GM18526 (cell line): ENCODE data around the gene PLVAP.

Experiments used
- POLR2A ChIP-seq: IDR thresholded peaks from 3 replicates; pipeline ENCODE4 v1.6.1; 2011; ENCODE audit not compliant: insufficient read length; ENCODE audit errors: extremely low read depth

PLVAP gene

DNA sequence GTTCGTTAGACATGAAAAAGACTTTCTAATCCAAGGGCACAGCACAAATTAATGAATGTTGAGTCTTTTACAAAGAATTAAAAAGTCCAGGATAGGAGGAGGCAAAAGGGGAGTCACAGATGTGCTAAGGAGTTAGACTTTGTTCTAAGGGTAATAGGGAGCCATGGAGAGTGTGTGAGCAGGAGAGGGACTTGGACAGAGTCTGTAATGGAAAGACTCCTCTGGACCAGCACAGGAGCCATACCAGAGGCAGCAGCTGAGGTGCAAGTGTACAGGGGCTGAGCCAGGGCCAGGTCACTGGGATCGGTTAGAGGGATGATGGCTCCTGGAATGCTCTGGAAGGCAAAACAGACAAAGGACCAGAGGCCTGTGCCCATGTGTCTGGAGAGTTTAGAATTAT, 29.3 kb downstream of the PLVAP start:
- TF ChIP-seq POLR2A = no peak

DNA sequence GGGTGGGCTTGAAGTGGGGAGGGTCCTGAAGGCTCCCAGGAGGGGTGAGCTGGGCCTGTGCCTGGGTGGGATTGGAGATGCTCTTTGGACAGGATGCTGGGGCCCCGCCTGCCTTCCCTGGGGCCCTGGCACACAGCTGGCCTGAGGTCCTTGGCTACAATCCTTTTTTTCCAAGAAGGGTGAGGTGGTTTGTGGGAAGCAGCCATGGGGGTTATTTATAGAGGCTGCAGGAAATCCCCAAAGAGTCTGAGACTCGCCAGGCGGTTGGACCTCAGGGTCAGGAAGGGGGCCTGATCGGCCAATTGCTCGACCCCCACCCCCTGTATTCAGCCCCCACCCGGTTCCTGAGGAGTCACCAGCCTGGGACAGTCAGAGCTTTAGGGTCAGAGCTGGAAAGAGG, 29.8 kb downstream of the PLVAP start:
- no peak for TF ChIP-seq POLR2A

GRCh38 chr19:17346109-17346671, 31.0 kb downstream of the PLVAP start:
- no peak for TF ChIP-seq POLR2A

DNA sequence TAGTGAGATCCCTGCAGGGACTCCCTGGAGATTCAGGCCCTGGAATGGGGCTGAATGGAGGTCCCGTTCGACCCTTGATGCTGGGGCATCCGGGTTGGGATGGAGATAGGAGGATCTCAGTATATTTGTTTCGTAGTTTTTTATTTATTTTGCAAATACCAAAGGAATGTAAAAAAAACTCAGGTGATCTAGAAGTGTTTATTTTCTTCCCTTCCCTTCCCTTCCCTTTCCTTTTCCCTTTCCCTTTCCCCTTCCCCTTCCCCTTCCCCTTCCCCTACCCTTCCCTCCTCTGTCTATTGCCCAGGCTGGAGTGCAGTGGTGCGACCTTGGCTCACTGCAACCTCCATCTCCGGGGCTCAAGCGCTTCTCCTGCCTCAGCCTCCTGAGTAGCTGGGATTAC, 35.3 kb downstream of the PLVAP start:
- no peak for TF ChIP-seq POLR2A

- no peak for TF ChIP-seq POLR2A
Observed at GRCh38 chr19:17341386-17341785, 35.8 kb downstream of the PLVAP start.

DNA sequence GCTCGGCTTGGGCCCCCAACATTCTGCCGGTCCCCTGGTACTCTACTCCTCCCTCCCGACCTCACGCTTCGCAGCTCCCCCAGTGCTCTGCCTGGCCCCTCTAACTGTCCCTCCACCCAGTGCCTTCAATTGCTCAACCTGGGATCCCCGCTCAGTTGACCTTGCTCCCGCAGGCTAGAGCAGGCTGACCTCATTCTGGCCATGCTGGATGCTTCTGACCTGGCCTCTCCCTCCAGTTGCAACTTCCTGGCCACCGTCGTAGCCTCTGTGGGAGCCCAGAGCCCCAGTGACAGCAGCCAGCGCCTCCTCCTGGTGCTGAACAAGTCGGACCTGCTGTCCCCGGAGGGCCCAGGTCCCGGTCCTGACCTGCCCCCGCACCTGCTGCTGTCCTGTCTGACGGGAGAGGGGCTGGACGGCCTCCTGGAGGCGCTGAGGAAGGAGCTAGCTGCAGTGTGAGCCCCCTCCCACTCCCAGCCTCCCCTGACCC, 36.2 kb downstream of the PLVAP start:
- TF ChIP-seq POLR2A = no peak

DNA sequence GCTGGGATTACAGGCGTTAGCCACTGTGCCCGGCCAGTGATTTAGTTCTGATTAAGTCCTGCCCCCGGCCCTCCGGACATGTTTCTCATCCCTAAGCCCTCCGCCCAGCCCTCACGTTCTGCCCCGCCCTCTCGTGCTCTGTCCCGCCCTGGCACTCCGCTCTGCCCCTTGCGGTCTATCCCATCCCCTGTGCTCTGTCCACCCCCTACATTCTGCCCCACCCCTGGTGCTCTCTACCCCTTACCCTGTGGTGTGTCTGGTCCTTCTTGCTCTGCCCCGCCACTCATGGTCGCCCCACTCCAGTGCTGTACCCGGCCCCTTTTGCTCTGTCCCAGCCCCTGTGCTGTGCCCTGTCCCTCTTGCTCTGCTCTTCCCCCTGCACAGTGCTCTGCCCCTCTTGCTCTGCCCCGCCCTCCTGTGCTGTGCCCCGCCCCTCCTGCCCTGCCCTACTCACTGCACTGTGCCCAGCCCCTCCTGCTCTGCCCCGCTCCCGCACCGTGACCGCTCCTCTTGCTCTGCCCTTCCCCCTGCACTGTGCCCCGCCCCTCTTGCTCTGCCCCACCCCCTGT, 36.8 kb downstream of the PLVAP start:
- no peak for TF ChIP-seq POLR2A

DNA sequence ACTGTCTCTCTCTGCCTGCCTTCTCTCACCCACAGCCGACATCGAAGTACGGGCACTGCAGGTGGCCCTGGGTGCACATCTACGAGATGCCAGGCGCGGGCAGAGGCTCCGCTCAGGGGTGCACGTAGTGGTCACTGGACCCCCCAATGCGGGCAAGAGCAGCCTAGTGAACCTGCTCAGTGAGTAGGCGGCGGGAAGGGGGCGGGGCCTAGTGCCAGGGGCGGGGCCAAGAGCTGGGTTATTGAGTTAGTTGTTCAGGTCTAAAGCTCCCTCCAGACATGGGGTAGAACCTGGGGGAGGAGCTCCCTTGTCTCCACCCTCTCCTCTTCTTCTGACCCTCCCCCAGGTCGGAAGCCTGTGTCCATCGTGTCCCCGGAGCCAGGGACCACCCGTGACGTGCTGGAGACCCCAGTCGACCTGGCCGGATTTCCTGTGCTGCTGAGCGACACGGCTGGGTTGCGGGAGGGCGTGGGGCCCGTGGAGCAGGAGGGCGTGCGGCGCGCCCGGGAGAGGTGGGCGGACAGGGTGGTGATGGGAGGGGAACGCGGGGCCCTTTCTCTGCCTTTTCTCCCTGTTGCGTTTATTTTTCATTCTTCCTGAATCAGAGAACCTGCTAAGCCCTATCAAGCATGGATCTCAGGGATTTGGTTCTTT, 37.9 kb downstream of the PLVAP start:
- TF ChIP-seq POLR2A = no peak

DNA sequence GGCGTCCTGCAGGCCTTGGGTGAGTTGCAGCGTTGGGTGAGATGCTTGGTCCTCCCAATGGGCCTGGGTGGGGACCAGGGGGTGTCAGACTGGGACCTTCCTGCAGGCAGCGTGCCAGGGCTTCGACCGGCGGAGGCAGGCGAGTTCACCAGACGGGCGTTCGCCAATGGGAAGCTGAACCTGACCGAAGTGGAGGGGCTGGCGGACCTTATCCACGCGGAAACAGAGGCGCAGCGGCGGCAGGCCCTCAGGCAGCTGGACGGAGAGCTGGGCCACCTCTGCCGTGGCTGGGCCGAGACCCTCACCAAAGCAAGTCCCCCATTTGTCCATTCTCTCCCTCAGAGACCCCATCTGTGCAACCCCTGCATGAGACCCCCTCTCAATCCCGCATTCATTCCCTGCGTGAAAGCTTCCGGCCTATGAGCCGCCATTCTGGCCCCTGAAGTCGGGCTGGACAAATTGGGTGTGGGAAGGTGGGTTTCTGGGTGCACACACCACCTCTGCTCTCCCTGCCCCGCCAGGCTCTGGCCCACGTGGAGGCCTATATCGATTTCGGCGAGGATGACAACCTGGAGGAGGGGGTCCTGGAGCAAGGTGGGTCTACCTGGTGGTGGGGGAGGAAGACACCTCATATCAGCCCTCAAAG, 38.6 kb downstream of the PLVAP start:
- TF ChIP-seq POLR2A = no peak

DNA sequence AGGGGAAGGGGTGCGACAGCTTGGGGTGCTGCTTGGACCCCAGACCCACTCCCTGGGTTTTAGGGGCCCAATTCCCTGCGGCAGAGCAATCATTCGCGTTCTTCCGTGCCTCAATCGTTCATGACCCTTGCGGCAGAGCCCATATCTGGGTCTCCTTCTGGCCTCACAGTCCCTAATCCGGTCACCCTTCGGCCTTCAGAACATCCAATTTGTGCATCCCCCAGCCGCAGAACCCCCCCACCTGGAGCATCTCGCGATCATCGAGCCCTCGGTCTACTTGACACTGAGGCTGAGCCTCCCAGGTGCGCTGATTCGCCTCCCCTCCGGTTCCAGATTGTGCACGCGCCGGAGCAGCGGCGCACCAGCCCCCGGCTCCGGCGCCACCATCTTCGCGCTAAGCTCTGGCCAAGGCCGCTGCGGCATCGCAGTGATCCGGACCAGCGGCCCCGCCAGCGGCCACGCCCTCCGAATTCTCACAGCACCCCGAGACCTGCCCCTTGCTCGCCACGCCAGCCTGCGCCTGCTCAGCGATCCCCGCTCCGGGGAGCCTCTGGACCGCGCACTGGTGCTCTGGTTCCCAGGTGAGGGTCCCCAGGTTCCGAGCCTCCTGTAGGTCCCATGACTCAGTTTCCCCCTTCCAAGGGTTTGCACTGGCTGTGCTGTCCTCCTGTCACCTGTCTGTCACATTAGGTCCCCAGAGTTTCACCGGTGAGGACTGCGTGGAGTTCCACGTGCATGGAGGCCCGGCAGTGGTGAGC, 39.3 kb downstream of the PLVAP start:
- TF ChIP-seq POLR2A = no peak

DNA sequence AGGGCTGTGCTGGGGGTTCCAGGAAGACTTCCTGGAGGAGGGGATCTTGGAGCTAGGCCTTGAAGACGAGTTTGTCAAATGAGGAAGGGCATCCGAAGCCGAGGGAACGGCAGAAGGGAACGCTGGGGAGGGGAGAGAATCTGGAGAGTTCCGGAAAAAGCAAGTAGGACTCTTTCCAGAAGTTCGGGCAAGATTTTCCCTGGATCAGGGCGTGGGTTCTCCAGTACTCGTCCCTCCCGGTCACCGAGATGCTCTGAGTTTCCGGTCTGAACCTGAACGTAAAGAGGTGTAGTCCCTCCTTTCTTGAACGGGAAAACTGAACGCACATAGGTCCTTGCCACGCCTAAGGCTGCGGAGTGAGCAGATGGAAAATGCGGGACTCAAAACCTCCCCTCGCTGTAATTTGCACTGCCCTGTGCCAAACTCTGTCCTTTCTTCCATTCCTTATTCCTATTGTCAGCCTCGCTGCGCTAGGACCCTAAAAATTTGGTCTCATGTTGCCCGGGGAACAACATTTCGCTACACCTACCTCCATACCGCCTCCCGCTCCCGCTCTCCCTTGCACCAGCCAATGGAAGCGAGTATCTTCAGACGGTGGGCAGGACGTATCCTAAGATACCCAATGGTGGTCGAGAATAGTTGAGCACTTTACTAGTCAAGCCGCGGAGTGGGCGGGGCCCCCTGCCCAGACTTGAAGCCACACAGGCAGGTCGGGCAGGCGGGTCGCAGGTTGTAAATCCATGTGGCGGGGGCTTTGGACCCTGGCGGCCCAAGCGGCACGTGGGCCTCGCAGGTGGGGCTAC, 40.1 kb downstream of the PLVAP start, which contains the start of gene GTPBP3:
Gene GTPBP3, plus strand, starts transcription at position 682 of the 803 bp plus-strand sequence. Its CDS starts 59 bp downstream, at position 741.
- peak; percentile 72 for TF ChIP-seq POLR2A

DNA sequence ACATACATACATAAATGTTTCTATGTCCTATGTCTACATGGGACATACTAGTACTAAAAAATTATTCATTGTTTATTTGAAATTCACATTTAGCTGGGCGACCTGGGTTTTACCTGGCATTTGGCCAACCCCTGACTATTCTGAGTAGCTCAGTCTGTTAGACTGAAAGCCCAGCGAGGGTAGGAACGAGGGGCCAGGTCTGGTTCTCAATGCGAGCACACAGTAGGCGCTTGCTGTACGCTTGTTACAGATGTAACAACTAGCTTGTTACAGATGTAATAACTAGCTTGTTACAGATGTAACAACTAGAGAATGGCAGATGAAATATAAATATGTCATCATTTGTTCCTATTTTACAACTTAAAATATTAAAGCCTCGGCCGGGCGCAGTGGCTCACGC, 41.6 kb downstream of the PLVAP start:
- TF ChIP-seq POLR2A = no peak

DNA sequence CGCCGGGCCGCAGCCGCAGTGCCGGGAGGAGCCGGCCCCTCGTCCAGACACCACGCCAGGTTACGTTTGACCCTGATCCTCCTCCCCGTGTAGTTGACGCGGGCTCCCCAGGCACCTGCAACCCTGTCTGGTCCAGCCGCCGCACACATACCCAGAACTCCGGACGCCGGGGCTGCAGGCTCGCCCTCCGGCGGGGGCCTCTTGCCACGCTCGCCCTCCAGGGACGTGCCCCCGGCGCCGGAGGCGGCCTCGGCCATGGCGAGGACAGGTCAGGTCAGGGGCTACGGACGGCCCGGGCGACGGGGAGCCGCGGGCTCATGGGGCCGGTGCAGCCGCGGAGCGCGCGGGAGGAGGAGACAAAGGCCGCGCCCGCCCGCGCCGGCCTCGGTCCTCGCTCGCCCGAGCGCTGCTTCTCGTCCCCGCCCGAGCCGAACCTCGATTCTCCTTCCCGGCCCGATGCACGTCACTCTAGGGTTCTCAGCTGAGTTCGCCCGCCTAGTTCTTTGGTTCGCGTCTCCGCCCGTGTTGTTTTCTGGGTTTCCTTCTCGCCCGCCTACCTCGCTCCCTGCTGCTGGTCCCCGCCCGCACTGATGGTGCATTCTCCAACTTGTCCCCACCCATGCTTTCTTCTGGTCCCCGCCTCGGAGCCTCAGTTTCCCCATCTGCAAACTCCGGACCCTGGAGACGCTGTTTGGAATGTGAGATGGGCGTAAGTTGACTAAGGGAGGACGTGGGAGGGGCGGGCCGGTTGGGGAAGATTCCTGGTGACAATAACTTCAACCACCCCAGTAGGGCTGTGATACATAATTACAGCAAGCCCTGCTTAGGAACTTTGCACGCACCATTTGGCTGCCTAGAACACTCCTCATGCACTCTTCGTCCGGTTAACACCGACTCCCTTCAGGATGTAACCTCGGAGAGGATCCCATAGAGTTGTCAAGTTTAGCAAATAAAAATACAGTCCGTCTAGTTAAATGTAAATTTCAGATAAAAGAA, 42.4 kb downstream of the PLVAP start, which contains the start of gene ANO8:
Gene ANO8, minus strand, starts transcription at position 442 of the 996 bp plus-strand sequence. Its CDS starts 185 bp downstream, at position 257.
- peak; percentile 26 for TF ChIP-seq POLR2A
